K562 (cell line): ENCODE data around the gene CALD1. TPM values are rescaled to one million over a fixed set of nuclear protein-coding genes. Genes with fewer than 3 reads are reported as not detected.

Source experiments
- BCOR ChIP-seq: fragments of 450-650 bp; IDR thresholded peaks from 2 replicates; pipeline ENCODE4 v1.6.1; 2016
- CBFA2T2 ChIP-seq: fragments of 450-650 bp; conservative IDR thresholded peaks from 2 replicates; pipeline ENCODE4 v1.6.1; 2017; ENCODE audit warnings: mild to moderate bottlenecking
- ESRRB ChIP-seq: fragments of 250-450 bp; sonication (Bioruptor Pico); IDR thresholded peaks from 2 replicates; pipeline ENCODE4 v1.5.0; 2020; ENCODE audit warnings: mild to moderate bottlenecking, moderate library complexity, borderline replicate concordance
- FOXJ3 ChIP-seq: sonication (generic); formaldehyde crosslinking; IDR thresholded peaks from 2 replicates; pipeline ENCODE4 v1.4.0; 2020; ENCODE audit warnings: mild to moderate bottlenecking, missing genetic modification reagents
- FOXK1 ChIP-seq: sonication (generic); formaldehyde crosslinking; IDR thresholded peaks from 2 replicates; pipeline ENCODE4 v1.8.0; 2022; ENCODE audit warnings: missing genetic modification reagents, mild to moderate bottlenecking, borderline replicate concordance
- HNRNPK ChIP-seq: fragments of 200-400 bp; formaldehyde crosslinking; IDR thresholded peaks from one replicate; pipeline ENCODE4 v1.6.1; 2018; ENCODE audit warnings: mild to moderate bottlenecking, low read depth, low read length; ENCODE audit not compliant: poor library complexity, severe bottlenecking
- MAFK ChIP-seq: IDR thresholded peaks from 2 replicates; pipeline ENCODE4 v1.6.1; 2011; ENCODE audit warnings: low read length, improper control_type of control experiment
- PTBP1 ChIP-seq: fragments of 200-400 bp; formaldehyde crosslinking; IDR thresholded peaks from 2 replicates; pipeline ENCODE4 v1.6.1; 2017; ENCODE audit warnings: low read depth, low read length
- RAD51 ChIP-seq: fragments of 450-650 bp; IDR thresholded peaks from 2 replicates; pipeline ENCODE4 v1.7.1; 2016; ENCODE audit warnings: low read depth, mild to moderate bottlenecking, borderline replicate concordance
- SMAD4 ChIP-seq: fragments of 250-450 bp; sonication (Bioruptor Pico); conservative IDR thresholded peaks from 2 replicates; pipeline ENCODE4 v1.8.0; 2021; ENCODE audit warnings: inconsistent platforms, mild to moderate bottlenecking, moderate library complexity
- YY1 ChIP-seq, 3 experiments: IDR thresholded peaks; 2 replicates each; pipeline ENCODE4 v1.6.1; 2011; ENCODE audit warnings: low read length in 2 of 3, mild to moderate bottlenecking in 2 of 3, moderate library complexity in 2 of 3, borderline replicate concordance in 1 of 3, control low read depth in 1 of 3, low read depth in 1 of 3; ENCODE audit not compliant: insufficient read depth in 3 of 3, insufficient replicate concordance in 2 of 3, control insufficient read depth in 1 of 3, insufficient read length in 1 of 3; ENCODE audit errors: extremely low read depth in 1 of 3
- ZMIZ1 ChIP-seq, 2 experiments: fragments of 150-350 bp in 1 of 2; IDR thresholded peaks; 2 replicates each; pipeline ENCODE4 v1.6.1; 2012 to 2016; ENCODE audit warnings: low read depth in 2 of 2, low read length in 2 of 2, mild to moderate bottlenecking in 1 of 2, moderate library complexity in 1 of 2
- ZNF143 ChIP-seq: sonication (generic); formaldehyde crosslinking; IDR thresholded peaks from 2 replicates; pipeline ENCODE4 v1.9.0; 2022; ENCODE audit warnings: mild to moderate bottlenecking, missing genetic modification reagents
- ZNF24 ChIP-seq: fragments of 450-650 bp; IDR thresholded peaks from 2 replicates; pipeline ENCODE4 v1.6.1; 2016
- ZNF277 ChIP-seq: fragments of 250-450 bp; sonication (Bioruptor Pico); IDR thresholded peaks from 2 replicates; pipeline ENCODE4 v1.8.0; 2022; ENCODE audit warnings: inconsistent platforms, mild to moderate bottlenecking, moderate library complexity, borderline replicate concordance
- ZNF583 ChIP-seq: fragments of 250-450 bp; sonication (Bioruptor Pico); IDR thresholded peaks from 2 replicates; pipeline ENCODE4 v1.4.0; 2020
- ZZZ3 ChIP-seq: fragments of 450-650 bp; IDR thresholded peaks from 2 replicates; pipeline ENCODE4 v1.6.1; 2016; ENCODE audit warnings: antibody characterized with exemption, mild to moderate bottlenecking, moderate library complexity
- polyA plus RNA-seq, 8 experiments: library from polyadenylated mRNA; depleted of rRNA in 4 of 8; stranded (reverse) in 5 of 8; unstranded in 3 of 8; fragments of >200 nt; fragmentation: Nextera tagmentation in 2 of 8; fragmentation: Illumina TruSeq in 1 of 8; extraction: Ambion mirVana in 2 of 8; extraction: Trizol in 1 of 8; gene quantifications; 2 replicates each; pipeline versions ENCODE4 v1.2.1 to v1.2.3, GENCODE V29; 2011 to 2014; ENCODE audit warnings: inconsistent platforms in 1 of 8, missing spikeins in 1 of 8
- total RNA-seq, 7 experiments: library from RNA; depleted of rRNA in 6 of 7; stranded (reverse); fragments of >200 nt in 6 of 7; fragmentation: Illumina TruSeq in 2 of 7; extraction: Trizol in 2 of 7; gene quantifications; 2 replicates each; pipeline versions ENCODE4 v1.2.1 to v1.2.3, GENCODE V29; 2011 to 2021; ENCODE audit warnings: low replicate concordance in 1 of 7
- TF ChIP-seq, protein P1 (sequence below): fragments of 450-650 bp; formaldehyde crosslinking; IDR thresholded peaks from 2 replicates; pipeline ENCODE4 v1.4.0; 2020; ENCODE audit warnings: mild to moderate bottlenecking, mixed read lengths
- TF ChIP-seq, protein P2 (sequence below): fragments of 450-650 bp; IDR thresholded peaks from 2 replicates; pipeline ENCODE4 v1.6.1; 2016; ENCODE audit warnings: borderline replicate concordance

Gene CALD1
- total and polyA plus RNA-seq, 9 of the 15 experiments (the other 6 are each of a cell fraction or from before 2014, with no cell fraction given): 0.40 TPM; not detected in 8

DNA sequence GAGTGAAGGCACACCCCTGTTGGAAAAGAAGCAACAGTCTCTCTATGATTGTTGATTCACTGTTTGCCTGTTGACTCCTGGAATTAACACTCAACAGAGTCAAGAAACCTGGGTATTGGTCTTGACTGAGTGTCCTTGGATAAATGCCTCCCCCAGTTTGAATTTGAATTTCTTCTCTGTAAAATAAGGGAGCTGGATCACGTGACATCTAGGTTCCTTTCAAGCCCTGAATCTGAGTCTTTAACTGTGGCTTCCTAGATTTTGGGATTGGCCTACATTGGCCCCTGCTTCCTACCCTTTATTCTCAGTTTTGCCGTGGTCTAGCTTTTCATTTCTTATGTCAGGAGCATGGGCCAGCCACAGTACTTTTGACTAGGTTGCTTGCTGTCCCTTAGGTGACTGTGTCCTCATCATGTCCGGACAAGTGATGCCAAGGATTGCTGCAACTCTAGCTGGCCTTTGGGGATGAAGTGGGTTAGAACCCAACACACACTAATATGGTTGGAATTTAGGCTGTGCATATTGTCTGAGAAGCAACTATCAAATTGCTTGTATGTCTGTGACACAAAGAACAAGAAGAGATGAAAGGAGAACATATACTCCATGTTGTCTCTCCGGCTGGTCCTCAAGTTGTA is 35.4 kb downstream of the CALD1 start (continued):
- TF ChIP-seq ZZZ3 (no peak), CBFA2T2 (peak; percentile 17), YY1 (IDR thresholded peaks at IDR 0.05; ENCODE audit: borderline replicate concordance in 1 of 3, control insufficient read depth in 1 of 3, extremely low read depth in 1 of 3, insufficient read depth in 3 of 3, insufficient read length in 1 of 3, insufficient replicate concordance in 2 of 3, low read depth in 1 of 3, low read length in 2 of 3) (no peak), PTBP1 (no peak), ZNF583 (CRISPR knock-in tag) (no peak), HNRNPK (no peak), ZNF143 (no peak), FOXK1 (CRISPR knock-in tag) (no peak), RAD51 (peak; percentile 74), ZMIZ1 (IDR thresholded peaks at IDR 0.05; ENCODE audit: low read depth in 2 of 2, low read length in 2 of 2) (no peak), FOXJ3 (CRISPR knock-in tag) (no peak), ZNF277 (CRISPR knock-in tag) (no peak), ZNF24 (no peak), ESRRB (CRISPR knock-in tag) (no peak), MAFK (no peak), BCOR (no peak), SMAD4 (CRISPR knock-in tag) (no peak)
- TF ChIP-seq, protein P1, sequence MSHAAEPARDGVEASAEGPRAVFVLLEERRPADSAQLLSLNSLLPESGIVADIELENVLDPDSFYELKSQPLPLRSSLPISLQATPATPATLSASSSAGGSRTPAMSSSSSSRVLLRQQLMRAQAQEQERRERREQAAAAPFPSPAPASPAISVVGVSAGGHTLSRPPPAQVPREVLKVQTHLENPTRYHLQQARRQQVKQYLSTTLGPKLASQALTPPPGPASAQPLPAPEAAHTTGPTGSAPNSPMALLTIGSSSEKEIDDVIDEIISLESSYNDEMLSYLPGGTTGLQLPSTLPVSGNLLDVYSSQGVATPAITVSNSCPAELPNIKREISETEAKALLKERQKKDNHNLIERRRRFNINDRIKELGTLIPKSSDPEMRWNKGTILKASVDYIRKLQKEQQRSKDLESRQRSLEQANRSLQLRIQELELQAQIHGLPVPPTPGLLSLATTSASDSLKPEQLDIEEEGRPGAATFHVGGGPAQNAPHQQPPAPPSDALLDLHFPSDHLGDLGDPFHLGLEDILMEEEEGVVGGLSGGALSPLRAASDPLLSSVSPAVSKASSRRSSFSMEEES (CRISPR knock-in tag): peak; percentile 94
- TF ChIP-seq, protein P2, sequence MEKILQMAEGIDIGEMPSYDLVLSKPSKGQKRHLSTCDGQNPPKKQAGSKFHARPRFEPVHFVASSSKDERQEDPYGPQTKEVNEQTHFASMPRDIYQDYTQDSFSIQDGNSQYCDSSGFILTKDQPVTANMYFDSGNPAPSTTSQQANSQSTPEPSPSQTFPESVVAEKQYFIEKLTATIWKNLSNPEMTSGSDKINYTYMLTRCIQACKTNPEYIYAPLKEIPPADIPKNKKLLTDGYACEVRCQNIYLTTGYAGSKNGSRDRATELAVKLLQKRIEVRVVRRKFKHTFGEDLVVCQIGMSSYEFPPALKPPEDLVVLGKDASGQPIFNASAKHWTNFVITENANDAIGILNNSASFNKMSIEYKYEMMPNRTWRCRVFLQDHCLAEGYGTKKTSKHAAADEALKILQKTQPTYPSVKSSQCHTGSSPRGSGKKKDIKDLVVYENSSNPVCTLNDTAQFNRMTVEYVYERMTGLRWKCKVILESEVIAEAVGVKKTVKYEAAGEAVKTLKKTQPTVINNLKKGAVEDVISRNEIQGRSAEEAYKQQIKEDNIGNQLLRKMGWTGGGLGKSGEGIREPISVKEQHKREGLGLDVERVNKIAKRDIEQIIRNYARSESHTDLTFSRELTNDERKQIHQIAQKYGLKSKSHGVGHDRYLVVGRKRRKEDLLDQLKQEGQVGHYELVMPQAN: no peak
